GM10248 (cell line): Measurements from ENCODE around the gene WFS1.

Source experiments
- CTCF ChIA-PET: fragments of 300-600 bp; sonication (Branson Sonifier 250); formaldehyde crosslinking; extraction: SDS; loops from one replicate; lab custom pipeline; 2021; ENCODE audit warnings: antibody characterized with exemption; lab: Yijun Ruan, JAX
- POLR2A ChIA-PET: fragments of 350-650 bp; sonication (Branson Sonifier 250); formaldehyde crosslinking; extraction: SDS; loops from one replicate; lab custom pipeline; 2020; ENCODE audit warnings: antibody characterized with exemption; lab: Yijun Ruan, JAX
- DNase-seq: peaks from one replicate; pipeline ENCODE4 v3.0.0; 2012; ENCODE audit errors: extremely low spot score
- TF ChIP-seq, protein P1 (sequence below): IDR thresholded peaks from 2 replicates; pipeline ENCODE4 v1.5.1; 2012; ENCODE audit warnings: mild to moderate bottlenecking, low read depth; ENCODE audit errors: extremely low read depth, missing control alignments, control extremely low read depth

Gene WFS1

DNA sequence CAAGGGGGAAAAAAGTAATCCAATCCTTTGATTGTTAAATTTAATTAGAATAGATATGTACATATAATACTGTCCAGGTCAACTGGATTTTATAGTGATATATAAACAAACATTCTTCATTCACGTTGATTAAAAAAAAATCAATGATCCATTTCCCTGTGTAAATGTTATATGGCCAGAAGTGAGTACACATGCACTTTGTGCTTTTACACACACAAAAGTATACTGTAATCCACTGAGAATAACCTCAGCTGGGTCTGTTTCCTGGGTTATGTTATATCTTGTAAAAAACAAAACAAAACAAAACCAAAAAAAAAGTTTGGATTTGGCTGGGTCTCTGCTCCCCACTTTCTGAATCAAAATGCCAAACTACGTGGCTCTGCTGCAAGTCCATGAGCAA lies 51.7 kb downstream of the WFS1 start:
- TF ChIP-seq, protein P1, sequence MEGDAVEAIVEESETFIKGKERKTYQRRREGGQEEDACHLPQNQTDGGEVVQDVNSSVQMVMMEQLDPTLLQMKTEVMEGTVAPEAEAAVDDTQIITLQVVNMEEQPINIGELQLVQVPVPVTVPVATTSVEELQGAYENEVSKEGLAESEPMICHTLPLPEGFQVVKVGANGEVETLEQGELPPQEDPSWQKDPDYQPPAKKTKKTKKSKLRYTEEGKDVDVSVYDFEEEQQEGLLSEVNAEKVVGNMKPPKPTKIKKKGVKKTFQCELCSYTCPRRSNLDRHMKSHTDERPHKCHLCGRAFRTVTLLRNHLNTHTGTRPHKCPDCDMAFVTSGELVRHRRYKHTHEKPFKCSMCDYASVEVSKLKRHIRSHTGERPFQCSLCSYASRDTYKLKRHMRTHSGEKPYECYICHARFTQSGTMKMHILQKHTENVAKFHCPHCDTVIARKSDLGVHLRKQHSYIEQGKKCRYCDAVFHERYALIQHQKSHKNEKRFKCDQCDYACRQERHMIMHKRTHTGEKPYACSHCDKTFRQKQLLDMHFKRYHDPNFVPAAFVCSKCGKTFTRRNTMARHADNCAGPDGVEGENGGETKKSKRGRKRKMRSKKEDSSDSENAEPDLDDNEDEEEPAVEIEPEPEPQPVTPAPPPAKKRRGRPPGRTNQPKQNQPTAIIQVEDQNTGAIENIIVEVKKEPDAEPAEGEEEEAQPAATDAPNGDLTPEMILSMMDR = no peak
- DNase-seq = no peak
- ChIA-PET POLR2A (no interaction called here), CTCF (interaction anchor here (3.1 to 9.1 kb wide), 3 partner anchors 10 to 323 kb away, joined by 14 to 94 read pairs (median 23); no protein-coding TSS in a partner anchor)

DNA sequence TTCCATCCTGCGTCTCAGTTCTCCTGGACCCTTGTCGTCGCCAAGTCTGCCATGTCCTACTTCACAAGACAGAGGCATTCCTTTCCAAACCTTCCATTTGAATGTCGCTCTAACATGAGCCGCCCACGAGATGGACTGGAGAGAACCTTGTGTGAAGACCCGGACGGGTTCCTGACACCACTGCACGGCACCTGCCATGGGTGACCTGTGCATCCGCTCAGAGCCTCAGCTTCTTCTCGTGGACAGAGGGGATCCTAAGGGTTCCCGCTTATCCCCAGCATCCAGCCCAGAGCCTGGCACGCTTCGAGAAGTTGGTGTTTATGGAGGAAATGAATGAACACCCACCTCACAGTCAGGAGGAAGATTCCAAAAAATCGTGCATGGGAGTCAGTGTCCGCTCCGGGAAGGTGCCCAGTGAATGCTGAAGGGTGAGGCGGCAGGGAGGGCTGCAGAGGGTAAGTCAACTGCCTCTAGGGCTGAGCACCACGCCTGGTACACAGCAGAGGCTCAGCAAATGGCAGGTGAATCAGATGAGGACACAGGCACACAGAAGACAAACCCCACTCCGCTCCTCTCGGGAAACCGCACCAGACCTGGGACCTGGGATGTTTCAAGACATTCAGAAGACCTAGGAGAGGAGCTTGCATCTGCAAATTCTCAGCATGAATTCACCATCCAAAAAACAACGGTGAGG lies 52.6 kb downstream of the WFS1 start:
- TF ChIP-seq, protein P1 = no peak
- DNase-seq = no peak
- POLR2A ChIA-PET = no interaction called here
- CTCF ChIA-PET = interaction anchor here (2.1 to 13.4 kb wide), 3 partner anchors 9 to 323 kb away, joined by 10 to 514 read pairs (median 94); no protein-coding TSS in a partner anchor

DNA sequence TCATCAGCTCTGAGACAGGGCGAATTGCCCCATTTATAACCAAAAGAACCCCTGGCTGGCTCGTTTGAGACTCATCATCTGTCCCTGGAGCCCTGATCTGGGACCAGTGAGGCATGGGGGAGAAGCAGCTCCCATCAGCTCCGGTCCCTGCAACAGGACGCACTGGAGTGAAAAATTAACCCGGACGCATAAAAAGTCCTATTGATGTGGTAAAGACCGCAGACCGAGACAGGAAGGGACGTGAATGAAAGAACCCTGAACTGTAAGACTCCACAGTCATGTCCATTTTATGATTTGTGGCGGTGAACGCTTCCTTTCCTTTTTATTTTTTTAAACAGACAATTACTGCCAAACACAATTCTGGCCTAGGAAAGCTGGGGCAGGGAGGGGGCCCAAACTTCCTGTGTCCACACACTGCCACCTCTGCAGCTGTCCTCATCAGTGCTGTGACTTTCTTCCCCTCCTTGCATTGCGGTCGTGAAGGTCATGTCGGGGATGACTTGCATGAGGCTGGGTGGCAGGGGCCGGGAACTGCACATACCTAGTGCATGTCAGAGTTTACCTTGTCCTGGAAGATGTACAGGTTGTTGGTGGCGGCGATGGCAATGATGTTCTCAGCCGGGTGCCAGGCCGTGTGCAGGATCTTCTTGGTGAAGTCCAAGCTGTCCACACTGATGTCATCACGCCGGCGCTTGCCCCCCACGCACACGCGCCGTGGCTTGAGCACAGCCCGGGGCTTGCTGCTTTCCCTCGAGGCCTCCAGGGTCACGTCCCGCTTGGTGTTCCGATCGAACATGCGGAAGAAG lies 53.3 kb downstream of the WFS1 start:
- ChIA-PET CTCF (interaction anchor here (2.1 to 13.4 kb wide), 3 partner anchors 8 to 324 kb away, joined by 10 to 514 read pairs (median 94); no protein-coding TSS in a partner anchor), POLR2A (no interaction called here)
- no peak for DNase-seq
- TF ChIP-seq, protein P1 = no peak

DNA sequence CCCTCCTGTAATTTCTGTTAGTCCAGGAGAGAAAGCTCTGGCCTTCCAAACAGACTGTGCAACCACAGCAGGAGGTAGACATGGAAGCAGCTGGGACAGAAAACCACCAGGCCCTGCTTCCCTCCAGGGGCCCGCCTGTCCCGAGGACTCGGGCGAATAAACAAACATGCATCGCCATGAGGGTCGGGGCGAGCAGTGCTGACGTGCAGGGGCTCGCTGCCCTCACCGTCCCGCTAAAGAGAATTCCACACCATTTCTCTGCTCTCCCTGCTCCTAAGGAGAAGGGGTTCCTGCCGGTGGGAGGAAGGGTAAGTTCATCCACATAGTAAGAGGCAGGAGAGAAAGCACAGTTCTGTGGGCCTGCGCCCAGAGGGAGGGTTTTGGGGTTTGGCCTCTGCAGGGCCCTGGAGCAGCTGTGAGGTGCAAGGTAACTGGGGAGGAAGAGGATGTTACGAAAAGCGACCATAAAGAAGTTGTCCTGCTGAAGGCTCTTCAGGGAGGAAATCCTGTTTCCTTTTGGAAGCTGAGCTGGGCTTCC lies 54.9 kb downstream of the WFS1 start:
- POLR2A ChIA-PET = no interaction called here
- TF ChIP-seq, protein P1 = no peak
- DNase-seq = no peak

DNA sequence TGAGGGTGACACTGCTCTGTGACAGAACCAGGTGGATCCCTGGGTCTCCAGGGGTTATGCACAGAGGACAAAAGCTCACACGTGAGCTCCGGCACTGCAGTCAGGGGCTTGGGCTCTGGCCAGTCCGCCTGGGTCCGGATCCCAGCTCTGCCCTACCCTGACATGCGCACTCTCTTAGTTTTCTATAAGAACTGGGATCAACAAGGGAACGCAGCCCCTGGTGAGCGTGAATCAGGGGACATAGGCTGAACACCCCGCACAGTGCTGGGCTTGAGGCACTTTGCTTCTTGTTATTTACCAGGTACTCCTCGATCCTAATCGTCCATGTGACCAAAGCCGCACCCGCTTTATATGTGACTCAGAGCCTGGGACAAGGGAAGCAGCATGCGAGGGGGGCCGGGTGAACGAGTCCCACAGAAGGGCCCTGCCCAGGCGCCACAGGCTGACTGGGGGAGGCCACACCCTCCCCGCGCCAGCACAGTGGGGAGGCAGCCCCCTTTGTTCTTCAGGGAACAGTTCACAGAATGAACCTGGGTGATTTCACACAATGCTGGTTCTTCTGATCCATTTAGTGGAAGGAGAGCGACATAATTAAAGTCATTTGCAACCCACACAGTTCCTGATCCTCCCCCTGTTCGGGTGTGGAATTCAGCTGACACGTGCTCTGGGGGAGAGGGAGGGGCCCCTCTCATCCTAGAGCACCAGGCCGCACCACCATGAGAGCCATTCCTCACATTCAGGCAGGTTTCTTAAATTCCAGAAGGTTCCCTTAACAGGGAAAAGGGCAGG lies 55.5 kb downstream of the WFS1 start:
- POLR2A ChIA-PET = no interaction called here
- TF ChIP-seq, protein P1 = no peak
- DNase-seq = no peak
- CTCF ChIA-PET = interaction anchor here (1.2 to 13.4 kb wide), 3 partner anchors 47 to 326 kb away, joined by 3 to 514 read pairs (median 94); no protein-coding TSS in a partner anchor

More for the DNA sequence above, 54.9 kb downstream of the WFS1 start:
- CTCF ChIA-PET = interaction anchor here (1.2 to 13.4 kb wide), 3 partner anchors 46 to 326 kb away, joined by 3 to 514 read pairs (median 94); no protein-coding TSS in a partner anchor
